ENCODE results near the gene ENOX2.

ENOX2 gene

DNA sequence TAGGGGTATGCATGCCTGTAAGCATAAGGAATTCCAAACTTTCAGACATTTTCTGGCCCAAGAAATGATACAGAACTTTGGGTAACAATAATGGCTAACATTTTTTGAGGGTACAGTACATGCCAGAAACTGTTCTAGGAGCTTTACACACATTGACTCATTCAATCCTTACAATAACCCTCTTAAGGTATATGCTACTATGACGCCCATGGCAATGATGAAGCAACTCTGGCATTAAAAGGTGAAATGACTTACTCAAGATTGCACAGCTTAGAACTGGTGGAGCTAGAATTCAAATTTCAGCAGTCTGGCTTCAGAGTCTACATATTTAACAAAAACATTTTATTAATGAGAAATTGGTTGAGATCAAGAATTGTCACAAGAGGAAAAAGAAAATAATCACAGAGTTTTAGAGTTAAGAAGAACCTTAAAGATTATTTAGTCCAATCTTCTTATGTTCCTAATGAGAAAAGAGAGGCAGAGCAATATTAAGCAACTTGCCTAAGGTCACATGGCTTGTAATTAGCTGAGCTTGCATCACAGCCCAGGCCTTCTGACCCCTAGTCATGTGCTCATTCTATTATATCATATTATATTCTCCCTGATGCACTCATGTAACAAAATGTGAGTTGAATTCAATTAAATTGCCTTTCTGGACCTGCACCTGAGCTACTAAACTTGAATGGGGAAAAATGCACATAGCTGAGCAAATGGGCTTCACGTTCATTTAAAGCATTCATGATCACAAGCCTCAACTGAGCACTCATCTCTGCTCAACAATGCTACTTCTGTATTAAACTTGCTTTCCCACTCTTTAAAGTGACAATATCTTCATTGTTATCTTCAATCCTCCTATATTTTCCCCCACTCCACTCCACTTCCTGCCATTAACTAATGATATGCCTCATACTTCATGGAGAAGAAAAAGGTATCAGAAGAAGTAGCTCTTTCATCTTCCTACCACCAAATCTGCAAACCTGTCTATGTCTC is 73.2 kb downstream of the ENOX2 start:
- TF ChIP-seq, protein P1, sequence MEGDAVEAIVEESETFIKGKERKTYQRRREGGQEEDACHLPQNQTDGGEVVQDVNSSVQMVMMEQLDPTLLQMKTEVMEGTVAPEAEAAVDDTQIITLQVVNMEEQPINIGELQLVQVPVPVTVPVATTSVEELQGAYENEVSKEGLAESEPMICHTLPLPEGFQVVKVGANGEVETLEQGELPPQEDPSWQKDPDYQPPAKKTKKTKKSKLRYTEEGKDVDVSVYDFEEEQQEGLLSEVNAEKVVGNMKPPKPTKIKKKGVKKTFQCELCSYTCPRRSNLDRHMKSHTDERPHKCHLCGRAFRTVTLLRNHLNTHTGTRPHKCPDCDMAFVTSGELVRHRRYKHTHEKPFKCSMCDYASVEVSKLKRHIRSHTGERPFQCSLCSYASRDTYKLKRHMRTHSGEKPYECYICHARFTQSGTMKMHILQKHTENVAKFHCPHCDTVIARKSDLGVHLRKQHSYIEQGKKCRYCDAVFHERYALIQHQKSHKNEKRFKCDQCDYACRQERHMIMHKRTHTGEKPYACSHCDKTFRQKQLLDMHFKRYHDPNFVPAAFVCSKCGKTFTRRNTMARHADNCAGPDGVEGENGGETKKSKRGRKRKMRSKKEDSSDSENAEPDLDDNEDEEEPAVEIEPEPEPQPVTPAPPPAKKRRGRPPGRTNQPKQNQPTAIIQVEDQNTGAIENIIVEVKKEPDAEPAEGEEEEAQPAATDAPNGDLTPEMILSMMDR (IDR thresholded peaks at IDR 0.05) = no peak

- TF ChIP-seq, protein P1 (IDR thresholded peaks at IDR 0.05) = no peak
Observed at GRCh38 chrX:130828641-130829040, 74.4 kb downstream of the ENOX2 start.

DNA sequence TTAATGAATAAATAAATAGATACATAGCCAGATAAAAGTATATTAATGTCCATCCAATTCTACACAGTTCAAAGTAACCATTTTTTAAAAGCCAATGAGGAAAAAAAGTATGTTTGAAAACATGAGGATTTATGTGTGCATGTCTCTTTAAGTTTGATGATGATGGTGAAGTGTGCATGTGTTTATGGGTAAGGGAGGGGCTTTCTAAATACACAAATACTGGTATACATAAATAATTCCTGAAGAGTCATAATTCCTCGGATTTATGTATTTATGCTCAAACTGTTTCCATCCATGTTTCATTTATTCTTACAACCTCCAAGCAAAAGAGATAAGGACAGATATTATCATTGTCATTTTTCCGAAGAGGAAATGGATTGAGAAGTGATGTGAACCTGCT is 75.4 kb downstream of the ENOX2 start:
- TF ChIP-seq, protein P1 (IDR thresholded peaks at IDR 0.05) = no peak

DNA sequence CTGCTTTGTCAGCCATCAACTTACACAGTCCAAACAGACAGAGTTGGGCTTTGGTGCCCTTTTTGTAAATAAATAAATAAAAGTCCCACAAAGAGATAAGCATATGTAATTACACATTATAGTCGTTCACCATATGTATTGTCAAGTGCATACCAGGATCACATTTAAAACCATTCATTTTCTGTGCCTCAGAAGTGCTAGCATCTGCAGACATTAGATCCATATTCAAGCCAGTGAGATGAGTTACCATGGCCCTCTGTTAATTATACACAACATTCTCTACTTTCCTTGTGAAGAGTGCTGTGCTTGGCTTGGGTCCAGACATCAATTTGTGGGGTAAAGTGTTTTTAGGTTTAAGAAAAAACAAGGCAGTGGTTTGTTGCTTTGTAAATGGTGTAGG is 76.8 kb downstream of the ENOX2 start:
- TF ChIP-seq, protein P1 (IDR thresholded peaks at IDR 0.05) = no peak

DNA sequence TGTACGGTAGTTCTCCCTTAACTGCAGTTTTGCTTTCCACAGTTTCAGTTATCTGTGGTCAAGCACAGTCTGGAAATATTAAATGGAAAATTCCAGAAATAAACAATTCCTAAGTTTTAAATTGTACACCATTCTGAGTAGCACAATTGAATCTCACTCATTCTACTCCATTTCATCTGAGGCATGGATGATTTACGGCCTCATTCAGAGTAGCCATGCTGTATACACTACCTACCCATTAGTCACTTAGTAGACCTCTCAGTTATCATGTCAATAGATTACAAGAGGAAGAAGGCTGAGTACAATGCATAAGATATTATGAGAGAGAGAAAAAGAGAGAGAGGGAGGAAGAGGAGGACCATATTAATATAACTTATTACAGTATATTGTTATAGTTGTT is 77.5 kb downstream of the ENOX2 start:
- TF ChIP-seq, protein P1 (IDR thresholded peaks at IDR 0.05) = no peak

DNA sequence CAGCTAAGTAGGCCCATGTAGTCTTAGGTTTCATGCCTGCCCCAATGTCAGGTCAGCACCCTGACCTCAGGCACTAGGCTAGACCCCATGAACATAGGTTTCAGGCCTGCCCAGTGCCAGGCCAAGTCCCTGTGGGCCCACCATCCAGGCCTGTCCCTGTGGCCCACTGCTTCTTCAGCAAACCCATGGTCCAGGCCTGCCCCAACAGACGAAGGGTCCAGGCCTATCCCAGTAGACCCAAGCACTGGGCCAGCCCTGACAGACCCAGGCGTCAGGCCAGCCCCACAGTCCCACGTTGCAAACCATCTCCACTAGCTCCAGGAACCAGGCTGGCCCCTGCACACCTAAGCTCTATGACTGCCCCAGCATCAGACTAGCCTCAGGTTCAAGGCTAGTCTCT is 92.4 kb downstream of the ENOX2 start:
- TF ChIP-seq, protein P1 (IDR thresholded peaks at IDR 0.05) = no peak

DNA sequence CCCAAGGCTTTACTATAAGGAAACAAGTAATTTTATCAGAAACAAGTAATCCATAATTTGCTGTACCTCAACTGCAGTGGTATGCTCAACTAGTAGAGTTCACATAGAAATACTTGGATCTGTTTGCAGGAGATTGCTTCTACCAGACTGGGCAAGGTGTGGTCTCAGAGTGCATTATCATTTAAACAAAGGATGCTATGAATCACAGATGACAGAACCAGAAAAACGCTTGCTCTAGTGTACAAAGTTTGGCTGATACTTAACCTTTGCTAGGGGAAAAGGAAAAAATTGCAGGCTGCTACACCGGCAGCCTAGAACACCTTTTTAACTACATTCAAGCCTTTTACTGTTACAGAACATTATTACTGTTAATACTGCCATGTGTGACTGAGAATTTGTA is 97.1 kb downstream of the ENOX2 start:
- TF ChIP-seq, protein P1 (IDR thresholded peaks at IDR 0.05) = no peak

All from LNCAP (cell line).